Measurements from ENCODE around the gene RAB28.

DNA sequence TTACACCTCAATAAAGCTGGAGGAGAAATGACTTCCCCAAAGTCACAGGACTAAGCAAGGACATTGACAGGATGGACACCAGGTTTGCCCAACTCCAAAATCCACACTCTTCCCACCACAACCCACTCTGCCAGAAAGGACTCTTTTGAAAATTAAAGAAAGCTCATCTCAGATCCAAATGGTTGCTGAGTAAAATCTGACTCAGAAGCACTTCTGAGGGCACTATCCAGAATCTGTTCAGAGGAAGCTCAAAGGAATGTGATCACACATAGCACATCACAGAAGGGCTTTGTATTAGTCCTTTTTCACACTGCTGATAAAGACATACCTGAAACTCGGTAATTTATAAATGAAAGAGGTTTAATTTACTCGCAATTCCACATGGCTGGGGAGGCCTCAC lies 155.5 kb downstream of the RAB28 start:
- TF ChIP-seq, protein P1, sequence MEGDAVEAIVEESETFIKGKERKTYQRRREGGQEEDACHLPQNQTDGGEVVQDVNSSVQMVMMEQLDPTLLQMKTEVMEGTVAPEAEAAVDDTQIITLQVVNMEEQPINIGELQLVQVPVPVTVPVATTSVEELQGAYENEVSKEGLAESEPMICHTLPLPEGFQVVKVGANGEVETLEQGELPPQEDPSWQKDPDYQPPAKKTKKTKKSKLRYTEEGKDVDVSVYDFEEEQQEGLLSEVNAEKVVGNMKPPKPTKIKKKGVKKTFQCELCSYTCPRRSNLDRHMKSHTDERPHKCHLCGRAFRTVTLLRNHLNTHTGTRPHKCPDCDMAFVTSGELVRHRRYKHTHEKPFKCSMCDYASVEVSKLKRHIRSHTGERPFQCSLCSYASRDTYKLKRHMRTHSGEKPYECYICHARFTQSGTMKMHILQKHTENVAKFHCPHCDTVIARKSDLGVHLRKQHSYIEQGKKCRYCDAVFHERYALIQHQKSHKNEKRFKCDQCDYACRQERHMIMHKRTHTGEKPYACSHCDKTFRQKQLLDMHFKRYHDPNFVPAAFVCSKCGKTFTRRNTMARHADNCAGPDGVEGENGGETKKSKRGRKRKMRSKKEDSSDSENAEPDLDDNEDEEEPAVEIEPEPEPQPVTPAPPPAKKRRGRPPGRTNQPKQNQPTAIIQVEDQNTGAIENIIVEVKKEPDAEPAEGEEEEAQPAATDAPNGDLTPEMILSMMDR (IDR thresholded peaks at IDR 0.05; ENCODE audit: low read length), result no peak
- no peak for TF ChIP-seq EZH2 (IDR thresholded peaks at IDR 0.05; ENCODE audit: borderline replicate concordance, low read length)
